ENCODE results near the gene NEDD8.

DNA sequence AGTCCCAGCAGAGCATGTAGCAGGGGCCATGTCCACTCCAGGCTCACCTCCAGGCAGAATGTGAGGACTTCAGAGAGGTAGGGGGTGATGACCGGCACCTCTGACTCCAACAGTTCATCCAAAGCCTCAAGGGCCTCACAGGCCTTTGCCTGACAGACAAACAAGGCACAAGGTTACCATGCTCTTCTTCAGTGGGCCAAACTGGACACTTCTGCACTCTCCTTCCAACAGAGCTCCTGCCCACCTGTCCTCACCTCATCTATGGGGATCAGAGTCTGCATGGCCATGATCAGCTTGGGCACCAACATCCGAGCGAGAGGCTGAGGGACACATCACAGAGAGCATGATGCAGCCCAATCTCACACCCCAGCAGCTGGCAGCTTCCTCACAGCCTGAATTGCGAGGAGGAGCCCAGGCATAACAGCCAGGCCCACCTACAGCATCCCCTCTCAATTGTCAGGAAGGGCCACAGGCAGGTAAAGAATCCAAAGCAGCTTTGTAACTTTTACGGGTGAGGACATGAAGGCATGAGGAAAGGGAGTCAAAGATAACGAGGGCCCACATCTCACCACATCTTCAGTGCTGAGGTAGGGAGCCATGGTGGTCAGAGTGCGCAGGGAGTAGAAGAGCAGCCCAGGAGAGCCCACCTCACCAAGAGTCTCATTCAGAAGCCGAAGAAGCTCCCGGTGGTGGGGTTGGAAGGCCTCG is 45.2 kb downstream of the NEDD8 start:
- TF ChIP-seq, protein P1, sequence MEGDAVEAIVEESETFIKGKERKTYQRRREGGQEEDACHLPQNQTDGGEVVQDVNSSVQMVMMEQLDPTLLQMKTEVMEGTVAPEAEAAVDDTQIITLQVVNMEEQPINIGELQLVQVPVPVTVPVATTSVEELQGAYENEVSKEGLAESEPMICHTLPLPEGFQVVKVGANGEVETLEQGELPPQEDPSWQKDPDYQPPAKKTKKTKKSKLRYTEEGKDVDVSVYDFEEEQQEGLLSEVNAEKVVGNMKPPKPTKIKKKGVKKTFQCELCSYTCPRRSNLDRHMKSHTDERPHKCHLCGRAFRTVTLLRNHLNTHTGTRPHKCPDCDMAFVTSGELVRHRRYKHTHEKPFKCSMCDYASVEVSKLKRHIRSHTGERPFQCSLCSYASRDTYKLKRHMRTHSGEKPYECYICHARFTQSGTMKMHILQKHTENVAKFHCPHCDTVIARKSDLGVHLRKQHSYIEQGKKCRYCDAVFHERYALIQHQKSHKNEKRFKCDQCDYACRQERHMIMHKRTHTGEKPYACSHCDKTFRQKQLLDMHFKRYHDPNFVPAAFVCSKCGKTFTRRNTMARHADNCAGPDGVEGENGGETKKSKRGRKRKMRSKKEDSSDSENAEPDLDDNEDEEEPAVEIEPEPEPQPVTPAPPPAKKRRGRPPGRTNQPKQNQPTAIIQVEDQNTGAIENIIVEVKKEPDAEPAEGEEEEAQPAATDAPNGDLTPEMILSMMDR (IDR thresholded peaks at IDR 0.05; ENCODE audit: low read depth, low read length, missing input control) = no peak
- no peak for TF ChIP-seq RAD21 (IDR thresholded peaks at IDR 0.05)
- TF ChIP-seq SP1 (IDR thresholded peaks at IDR 0.05) = no peak
- no peak for TF ChIP-seq TAF1 (conservative IDR thresholded peaks at IDR 0.05)
- TF ChIP-seq, protein P2, sequence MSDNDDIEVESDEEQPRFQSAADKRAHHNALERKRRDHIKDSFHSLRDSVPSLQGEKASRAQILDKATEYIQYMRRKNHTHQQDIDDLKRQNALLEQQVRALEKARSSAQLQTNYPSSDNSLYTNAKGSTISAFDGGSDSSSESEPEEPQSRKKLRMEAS (IDR thresholded peaks at IDR 0.05) = no peak
- TF ChIP-seq ATF3 (IDR thresholded peaks at IDR 0.05) = no peak
- no peak for TF ChIP-seq JUND (IDR thresholded peaks at IDR 0.05)
- TF ChIP-seq REST (IDR thresholded peaks at IDR 0.05) = no peak
- TF ChIP-seq RXRA (IDR thresholded peaks at IDR 0.05) = no peak
- no peak for TF ChIP-seq NR2F2 (IDR thresholded peaks at IDR 0.05)
- TF ChIP-seq EGR1 (IDR thresholded peaks at IDR 0.05; ENCODE audit: low read depth in 2 of 2) = no peak
- TF ChIP-seq GABPA (IDR thresholded peaks at IDR 0.05 in 1 of 2, conservative IDR thresholded peaks at IDR 0.05 in 1 of 2) = no peak
- TF ChIP-seq YY1 (IDR thresholded peaks at IDR 0.05) = no peak
